Measurements from ENCODE around the gene ATP5F1B. TPM values are rescaled to one million over a fixed set of nuclear protein-coding genes. Genes with fewer than 3 reads are reported as not detected.

The ATP5F1B gene
- total and polyA plus RNA-seq, 3 donors from 2014 or later, result 342 to 666 (median 387) TPM

DNA sequence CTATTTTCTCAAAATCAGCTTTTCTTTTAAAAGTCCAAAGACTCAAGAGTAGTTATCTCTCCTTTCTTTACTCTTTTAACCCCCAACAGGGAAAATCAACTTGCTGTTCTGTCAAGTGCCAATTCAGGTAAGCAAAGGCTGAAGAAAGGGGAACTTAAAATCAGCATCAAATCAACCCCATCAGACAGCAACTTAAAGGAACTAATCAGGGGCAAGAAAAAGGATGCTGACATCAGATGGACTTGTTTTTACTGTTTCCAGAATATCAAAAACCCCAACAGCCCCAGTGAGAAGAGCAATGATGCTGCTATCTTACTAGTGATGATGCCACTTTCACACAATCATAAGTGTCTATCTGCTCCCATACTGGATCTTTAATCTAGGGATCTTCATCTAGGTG lies 19.1 kb downstream of the ATP5F1B start:
- H3K4me1 ChIP-seq, result peaks cover 50% of the 10 kb centered on the region
- H3K9me3 ChIP-seq, result no peaks in the 10 kb centered on the region
- intact Hi-C loops (cut with DNase I; ENCODE audit: low total_unique reads), result no loop called here
- no peaks in the 10 kb centered on the region for H3K27me3 ChIP-seq
- H3K4me3 ChIP-seq, result no peak overlapping the region
- DNase-seq, result no peak
- TF ChIP-seq CTCF (IDR thresholded peaks at IDR 0.05), result no peak
- no peak for TF ChIP-seq POLR2A (IDR thresholded peaks at IDR 0.05)
- peak overlapping the region in 1 of 2 donors; percentile 56 for H3K27ac ChIP-seq
- H3K36me3 ChIP-seq (ENCODE audit: low read depth, missing control alignments), result no peaks in the 10 kb centered on the region

DNA sequence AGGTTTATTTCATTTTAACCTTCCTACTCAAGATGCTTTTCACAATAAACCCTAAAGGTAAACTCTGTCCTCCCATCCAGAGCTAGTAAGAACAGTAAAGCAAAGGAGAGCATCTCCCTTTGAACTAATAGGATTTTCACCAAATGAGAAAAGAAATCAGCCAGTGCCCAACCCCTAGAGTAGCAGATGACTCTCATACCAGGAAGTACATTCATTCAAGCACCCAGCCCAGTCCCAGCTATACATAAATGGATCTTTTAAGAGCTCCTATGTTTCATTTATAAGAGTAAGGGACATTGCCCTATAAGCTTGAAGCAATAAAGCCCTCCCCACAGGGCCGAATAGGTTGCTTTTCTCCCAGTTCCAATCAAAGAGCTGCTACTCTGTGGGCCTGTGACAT lies 23.2 kb downstream of the ATP5F1B start:
- Histone ChIP-seq H3K4me1 (peaks cover 37% of the 10 kb centered on the region), H3K36me3 (ENCODE audit: low read depth, missing control alignments) (no peaks in the 10 kb centered on the region)
- intact Hi-C loops (cut with DNase I; ENCODE audit: low total_unique reads), result no loop called here

DNA sequence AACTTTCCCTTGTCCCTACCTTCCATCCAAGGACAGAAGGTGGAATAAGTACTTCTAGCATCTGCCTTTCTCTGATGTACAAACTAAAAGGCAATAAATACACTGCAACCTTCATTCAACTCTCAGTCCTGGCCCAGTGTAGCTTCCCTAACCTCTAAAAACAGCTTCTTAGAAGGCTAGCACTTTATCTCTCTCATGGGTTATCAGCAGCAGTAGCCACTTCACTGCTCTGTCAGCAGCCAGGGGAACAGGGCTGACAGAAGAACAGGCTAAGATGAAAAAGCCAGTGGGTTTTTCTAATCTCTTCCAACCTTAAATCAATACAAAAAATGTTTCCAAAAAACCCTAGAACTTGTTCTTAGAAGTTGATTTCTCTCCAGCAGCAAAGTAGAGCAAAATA lies 28.9 kb downstream of the ATP5F1B start:
- no peaks in the 10 kb centered on the region for H3K27me3 ChIP-seq
- no peak overlapping the region for H3K27ac ChIP-seq
- DNase-seq, result no peak
- intact Hi-C loops (cut with DNase I; ENCODE audit: low total_unique reads), result no loop called here
- peaks cover 10% of the 10 kb centered on the region for H3K4me1 ChIP-seq
- H3K4me3 ChIP-seq, result no peak overlapping the region
- H3K36me3 ChIP-seq (ENCODE audit: low read depth, missing control alignments), result no peaks in the 10 kb centered on the region
- no peaks in the 10 kb centered on the region for H3K9me3 ChIP-seq
- no peak for TF ChIP-seq CTCF (IDR thresholded peaks at IDR 0.05)
- no peak for TF ChIP-seq POLR2A (IDR thresholded peaks at IDR 0.05)

More for the DNA sequence above, 23.2 kb downstream of the ATP5F1B start:
- H3K9me3 ChIP-seq, result no peaks in the 10 kb centered on the region
- H3K4me3 ChIP-seq, result no peak overlapping the region
- H3K27ac ChIP-seq, result no peak overlapping the region
- no peaks in the 10 kb centered on the region for H3K27me3 ChIP-seq
- 45 to 58% methylated on average over 1 of the region's 1 CpG for WGBS, 2 donors
- TF ChIP-seq CTCF (IDR thresholded peaks at IDR 0.05) (no peak), POLR2A (IDR thresholded peaks at IDR 0.05) (no peak)
- DNase-seq, result no peak

- H3K4me3 ChIP-seq, result no peak overlapping the region
- no peaks in the 10 kb centered on the region for H3K27me3 ChIP-seq
- WGBS, 2 donors, result 83 to 91% methylated on average over 3 of the region's 3 CpGs
- no peak for TF ChIP-seq CTCF (IDR thresholded peaks at IDR 0.05)
- TF ChIP-seq POLR2A (IDR thresholded peaks at IDR 0.05), result no peak
- H3K27ac ChIP-seq, result no peak overlapping the region
- DNase-seq, result no peak
- no peaks in the 10 kb centered on the region for H3K36me3 ChIP-seq (ENCODE audit: low read depth, missing control alignments)
- no peaks in the 10 kb centered on the region for H3K9me3 ChIP-seq
- H3K4me1 ChIP-seq, result peaks cover 10% of the 10 kb centered on the region
- intact Hi-C loops (cut with DNase I; ENCODE audit: low total_unique reads), result no loop called here
Observed at GRCh38 chr12:56616244-56616643, 29.5 kb downstream of the ATP5F1B start.

DNA sequence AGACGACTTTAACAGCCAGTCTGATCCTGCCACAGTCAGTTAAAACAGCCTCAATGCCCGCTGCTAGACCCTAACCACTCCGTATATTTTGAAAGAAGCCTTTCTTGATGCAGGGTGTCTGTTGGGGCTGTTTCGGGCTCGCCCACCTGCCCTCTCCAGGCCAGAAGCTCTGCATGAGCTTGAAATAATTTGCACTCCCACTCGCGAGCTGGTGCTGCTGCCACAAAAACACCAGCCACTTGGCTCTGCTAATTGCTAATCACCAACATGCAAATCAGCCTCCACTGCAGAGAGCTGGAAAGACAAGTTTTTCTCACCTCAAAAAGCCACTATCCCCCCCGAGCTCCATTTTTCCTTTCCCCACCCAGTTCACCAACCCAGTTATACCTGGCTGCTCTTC lies 31.2 kb downstream of the ATP5F1B start:
- DNase-seq, result no peak
- Histone ChIP-seq H3K4me3 (no peak overlapping the region), H3K27me3 (no peaks in the 10 kb centered on the region), H3K9me3 (no peaks in the 10 kb centered on the region), H3K4me1 (peaks cover 10% of the 10 kb centered on the region), H3K36me3 (ENCODE audit: low read depth, missing control alignments) (no peaks in the 10 kb centered on the region), H3K27ac (no peak overlapping the region)
- WGBS, 2 donors, result 82 to 83% methylated on average over 8 of the region's 8 CpGs
- TF ChIP-seq CTCF (IDR thresholded peaks at IDR 0.05) (no peak), POLR2A (IDR thresholded peaks at IDR 0.05) (no peak)
- intact Hi-C loops (cut with DNase I; ENCODE audit: low total_unique reads), result no loop called here

Measured in testis (tissue), 3 donors.